NCI-H446 treated with DMSO at 0.1 percent for 48 hours (cell line): ENCODE data around the gene IFT52.
"Not testable (repeated sequence)": the region's sequence is repeated elsewhere in the genome, so short reads cannot be mapped to it uniquely, and the experiment has no call there.

Source experiments
- DNase-seq: peaks from one replicate; lab custom pipeline; 2025; lab: John Stamatoyannopoulos, UW

Gene IFT52

DNA sequence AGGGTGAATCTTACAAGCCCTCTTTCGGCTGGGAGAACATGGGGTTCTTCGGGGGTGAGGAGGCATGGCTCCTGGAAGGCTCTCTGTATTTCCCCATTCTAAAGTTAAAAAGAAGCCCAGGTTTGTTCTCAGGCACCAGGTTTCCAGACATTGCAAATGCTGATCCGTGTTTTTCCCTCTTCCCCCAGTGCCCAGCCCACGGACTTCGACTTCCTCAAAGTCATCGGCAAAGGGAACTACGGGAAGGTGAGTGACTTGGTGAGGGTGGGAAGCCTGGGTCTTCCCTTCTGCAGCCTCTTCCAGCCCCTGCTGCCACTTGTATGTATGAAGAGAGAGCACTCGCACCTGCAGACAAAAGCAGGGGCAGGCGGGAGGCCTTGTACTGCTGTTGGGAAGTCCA is 23.3 kb upstream of the IFT52 start:
- no peak for DNase-seq

DNA sequence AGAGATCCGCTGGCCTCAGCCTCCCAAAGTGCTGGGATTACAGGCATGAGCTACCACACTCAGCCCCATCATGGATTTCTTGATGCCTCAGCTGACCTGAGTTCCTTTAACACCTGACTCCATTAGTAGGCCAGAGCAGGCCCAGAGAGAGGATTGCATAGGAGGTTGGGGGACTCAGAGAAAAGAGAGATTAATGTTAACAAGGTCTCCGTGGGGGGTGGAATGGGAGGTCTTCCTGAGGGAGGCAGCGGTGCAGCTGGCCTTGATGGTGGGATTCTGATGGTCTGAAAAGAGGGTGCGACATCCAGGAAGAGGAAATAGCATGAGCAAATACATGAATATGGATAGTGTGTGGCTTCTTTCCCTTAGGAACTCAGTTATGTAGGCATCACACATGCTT is 22.0 kb upstream of the IFT52 start:
- no peak for DNase-seq

- DNase-seq = no peak
Observed at GRCh38 chr20:43569282-43569681, 21.5 kb upstream of the IFT52 start.

- DNase-seq = no peak
Observed at GRCh38 chr20:43570496-43570895, 20.2 kb upstream of the IFT52 start.

- DNase-seq = no peak
Observed at GRCh38 chr20:43571310-43571709, 19.4 kb upstream of the IFT52 start.

- DNase-seq = no peak
Observed at GRCh38 chr20:43571771-43572170, 19.0 kb upstream of the IFT52 start.

GRCh38 chr20:43572891-43573290 is 17.8 kb upstream of the IFT52 start:
- no peak for DNase-seq

DNA sequence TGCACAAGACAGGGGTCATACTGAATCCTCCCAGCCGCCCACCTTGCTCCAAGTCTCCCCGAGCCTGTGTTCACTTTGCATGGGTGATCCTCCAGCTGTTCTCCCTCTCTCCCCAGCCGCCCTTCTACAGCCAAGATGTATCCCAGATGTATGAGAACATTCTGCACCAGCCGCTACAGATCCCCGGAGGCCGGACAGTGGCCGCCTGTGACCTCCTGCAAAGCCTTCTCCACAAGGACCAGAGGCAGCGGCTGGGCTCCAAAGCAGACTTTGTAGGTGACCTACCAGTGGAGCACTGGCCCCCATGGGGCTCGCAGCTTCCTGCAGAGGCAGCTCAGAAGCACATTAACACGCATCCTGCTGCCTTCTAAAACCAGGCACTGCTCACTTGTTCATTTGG is 14.6 kb upstream of the IFT52 start:
- DNase-seq = no peak

GRCh38 chr20:43579861-43580793 is 10.6 kb upstream of the IFT52 start:
- DNase-seq = no peak

- no peak for DNase-seq
Observed at GRCh38 chr20:43583133-43583864, 7.4 kb upstream of the IFT52 start.

DNA sequence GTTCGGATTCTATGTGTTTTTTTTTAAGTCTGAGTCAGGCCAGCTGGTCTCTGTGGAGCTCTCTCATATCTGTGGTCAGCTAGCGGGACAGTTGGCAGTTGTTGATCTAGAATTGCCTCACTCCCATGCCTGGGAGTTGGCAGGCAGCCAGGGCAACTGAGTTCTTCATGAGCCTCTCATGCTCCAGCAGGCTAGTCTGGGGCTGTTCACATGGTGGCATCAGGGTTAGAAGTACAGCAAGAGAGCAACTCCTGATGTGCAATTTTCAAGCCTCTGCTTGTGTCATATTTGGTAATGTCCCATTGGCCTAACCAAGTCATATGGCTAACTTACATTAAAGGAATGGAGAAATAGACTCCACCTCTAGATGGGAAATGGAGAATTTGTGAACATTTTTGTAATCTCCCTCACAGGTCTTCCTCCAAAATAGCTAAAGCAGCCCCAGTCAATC is 6.7 kb upstream of the IFT52 start:
- DNase-seq = no peak

DNA sequence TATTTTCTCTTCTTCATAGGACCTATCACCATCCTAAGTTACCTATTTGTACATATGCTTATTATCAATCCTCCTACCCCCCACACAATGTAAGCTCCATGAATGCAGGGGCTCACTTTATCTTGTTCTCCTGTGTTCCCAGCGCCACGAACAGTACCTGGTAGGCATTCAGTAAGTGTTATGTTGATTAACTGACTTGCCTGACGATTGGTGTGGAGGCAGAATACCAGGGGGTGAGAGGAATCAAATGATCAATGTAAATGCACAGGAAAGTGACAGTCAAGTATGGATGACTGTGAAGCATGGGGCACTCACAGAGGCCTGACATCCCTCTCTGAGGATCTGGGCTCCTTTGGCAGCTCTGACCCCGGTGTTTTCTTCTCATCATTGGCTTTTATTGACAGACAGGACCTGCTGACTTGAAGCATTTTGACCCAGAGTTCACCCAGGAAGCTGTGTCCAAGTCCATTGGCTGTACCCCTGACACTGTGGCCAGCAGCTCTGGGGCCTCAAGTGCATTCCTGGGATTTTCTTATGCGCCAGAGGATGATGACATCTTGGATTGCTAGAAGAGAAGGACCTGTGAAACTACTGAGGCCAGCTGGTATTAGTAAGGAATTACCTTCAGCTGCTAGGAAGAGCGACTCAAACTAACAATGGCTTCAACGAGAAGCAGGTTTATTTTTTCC is 6.1 kb upstream of the IFT52 start:
- no peak for DNase-seq

GRCh38 chr20:43586641-43587040 is 4.1 kb upstream of the IFT52 start:
- DNase-seq = peak; percentile 8

GRCh38 chr20:43588526-43588925 is 2.2 kb upstream of the IFT52 start:
- DNase-seq = not testable (repeated sequence)

- DNase-seq = peak; percentile 6
Observed at GRCh38 chr20:43590036-43590391, 723 bp upstream of the IFT52 start.

GRCh38 chr20:43601960-43602359 is 11.2 kb downstream of the IFT52 start:
- DNase-seq = not testable (repeated sequence)

DNA sequence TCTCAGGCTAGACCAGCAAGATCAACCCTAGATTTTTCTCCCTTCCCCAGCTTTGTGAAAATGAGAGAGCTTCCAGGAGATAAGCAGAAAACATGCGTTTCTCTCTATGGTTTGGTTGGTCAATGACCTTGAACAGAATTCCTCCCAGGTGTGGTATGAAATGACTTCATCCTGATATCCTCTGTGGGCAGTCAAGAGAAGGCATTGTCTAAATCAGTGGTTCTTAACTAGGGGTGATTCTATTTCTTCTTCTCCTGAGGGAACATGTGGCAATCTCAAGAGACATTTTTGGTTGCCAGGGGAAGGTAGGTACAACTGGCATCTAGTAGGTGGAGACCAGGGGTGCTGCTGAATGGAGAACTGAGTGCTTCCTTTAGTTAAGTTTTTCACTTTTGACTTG is 12.4 kb downstream of the IFT52 start:
- DNase-seq = no peak

- DNase-seq = no peak
Observed at GRCh38 chr20:43605715-43606114, 15.0 kb downstream of the IFT52 start.

DNA sequence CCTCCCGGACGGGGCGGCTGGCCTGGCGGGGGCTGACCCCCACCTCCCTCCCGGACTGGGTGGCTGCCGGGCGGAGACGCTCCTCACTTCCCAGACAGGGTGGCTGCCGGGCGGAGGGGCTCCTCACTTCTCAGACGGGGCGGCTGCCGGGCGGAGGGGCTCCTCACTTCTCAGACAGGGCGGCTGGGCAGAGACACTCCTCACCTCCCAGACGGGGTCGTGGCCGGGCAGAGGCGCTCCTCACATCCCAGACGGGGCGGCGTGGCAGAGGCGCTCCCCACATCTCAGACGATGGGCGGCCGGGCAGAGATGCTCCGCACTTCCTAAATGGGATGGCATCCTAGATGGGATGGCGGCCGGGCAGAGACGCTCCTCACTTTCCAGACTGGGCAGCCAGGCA is 16.5 kb downstream of the IFT52 start:
- not testable (repeated sequence) for DNase-seq

DNA sequence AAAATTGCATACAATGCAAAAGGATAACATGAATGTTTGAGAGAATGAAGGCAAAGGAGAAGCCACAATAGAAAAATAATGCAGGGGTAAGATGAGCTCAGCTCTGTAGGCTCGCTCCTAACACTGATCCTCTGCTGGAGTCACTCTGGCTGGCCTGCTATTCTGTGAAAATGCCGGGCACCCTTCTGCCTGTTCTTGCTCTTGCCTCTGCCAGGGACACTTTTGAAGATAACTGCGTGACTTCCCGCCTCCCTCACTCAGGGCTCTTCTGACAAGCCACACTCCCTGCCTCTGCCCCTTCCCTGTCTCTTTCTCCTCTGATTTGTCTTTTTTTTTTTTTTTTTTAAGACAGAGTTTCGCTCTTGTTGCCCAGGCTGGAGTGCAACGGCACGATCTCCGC is 40.9 kb downstream of the IFT52 start:
- no peak for DNase-seq

GRCh38 chr20:43636429-43636828 is 45.7 kb downstream of the IFT52 start:
- no peak for DNase-seq

GRCh38 chr20:43642548-43642947 is 51.8 kb downstream of the IFT52 start:
- no peak for DNase-seq
